Left kidney (tissue), 2 donors: ENCODE measurements around the gene BCAP29. TPM values are rescaled to one million over a fixed set of nuclear protein-coding genes. Genes with fewer than 3 reads are reported as not detected.

ENCODE experiments used
- DNase-seq: peaks from one replicate; pipeline ENCODE4 v3.0.0-alpha.2; 2013
- polyA plus RNA-seq: library from polyadenylated mRNA; unstranded; fragments of 120-200 nt; gene quantifications from one replicate; pipeline ENCODE4 v1.2.1, GENCODE V29; 2013; ENCODE audit not compliant: insufficient read length

BCAP29 gene
- polyA plus RNA-seq, 1 donor, result 54.4 TPM

GRCh38 chr7:107580716-107581383 lies 804 bp downstream of the BCAP29 start:
- DNase-seq, result no peak

GRCh38 chr7:107581387-107582013 lies 1.5 kb downstream of the BCAP29 start:
- DNase-seq, result no peak

GRCh38 chr7:107582875-107583274 lies 2.8 kb downstream of the BCAP29 start:
- DNase-seq, result no peak

GRCh38 chr7:107584716-107585115 lies 4.7 kb downstream of the BCAP29 start:
- no peak for DNase-seq

- no peak for DNase-seq
These were observed 8.6 kb downstream of the BCAP29 start for GRCh38 chr7:107588529-107589130.

GRCh38 chr7:107591421-107591820 lies 11.4 kb downstream of the BCAP29 start:
- no peak for DNase-seq

- DNase-seq, result no peak
These were observed 12.4 kb downstream of the BCAP29 start for GRCh38 chr7:107592361-107593024.

GRCh38 chr7:107593025-107593410 lies 13.0 kb downstream of the BCAP29 start:
- DNase-seq, result no peak

GRCh38 chr7:107594961-107595737 lies 15.1 kb downstream of the BCAP29 start:
- peak; percentile 42 for DNase-seq

GRCh38 chr7:107596881-107597581 lies 17.0 kb downstream of the BCAP29 start:
- no peak for DNase-seq

- no peak for DNase-seq
These were observed 17.5 kb downstream of the BCAP29 start for GRCh38 chr7:107597582-107597916.

- DNase-seq, result no peak
These were observed 17.9 kb downstream of the BCAP29 start for GRCh38 chr7:107597953-107598352.

- no peak for DNase-seq
These were observed 19.2 kb downstream of the BCAP29 start for GRCh38 chr7:107599262-107599661.

- DNase-seq, result no peak
These were observed 20.8 kb downstream of the BCAP29 start for GRCh38 chr7:107600816-107601215.

GRCh38 chr7:107605218-107605815 lies 25.3 kb downstream of the BCAP29 start:
- DNase-seq, result no peak

- no peak for DNase-seq
These were observed 26.3 kb downstream of the BCAP29 start for GRCh38 chr7:107606303-107606702.

- DNase-seq, result no peak
These were observed 29.8 kb downstream of the BCAP29 start for GRCh38 chr7:107609811-107610261.

GRCh38 chr7:107610323-107610722 lies 30.3 kb downstream of the BCAP29 start:
- DNase-seq, result no peak

GRCh38 chr7:107613439-107613838 lies 33.4 kb downstream of the BCAP29 start:
- DNase-seq, result no peak

- no peak for DNase-seq
These were observed 33.9 kb downstream of the BCAP29 start for GRCh38 chr7:107613948-107614347.

GRCh38 chr7:107614425-107614824 lies 34.4 kb downstream of the BCAP29 start:
- DNase-seq, result no peak
